H9 (cell line): ENCODE results near the gene STAC. TPM values are rescaled to one million over a fixed set of nuclear protein-coding genes. Genes with fewer than 3 reads are reported as not detected.

Source experiments
- DNase-seq: peaks from one replicate; pipeline ENCODE4 v3.0.0-alpha.2; 2017
- H2AFZ ChIP-seq: one replicate; pipeline ENCODE4 v1.6.1; 2013; ENCODE audit warnings: mild to moderate bottlenecking, low read length, control low read depth, moderate library complexity
- H2AK5ac ChIP-seq: 2 replicates; pipeline ENCODE4 v1.6.1; 2013; ENCODE audit warnings: low read length, control low read depth, mixed read lengths; ENCODE audit not compliant: insufficient read length
- H2BK120ac ChIP-seq: one replicate; pipeline ENCODE4 v1.6.1; 2013; ENCODE audit warnings: low read depth, mild to moderate bottlenecking, low read length, control low read depth, inconsistent platforms; ENCODE audit not compliant: poor library complexity, severe bottlenecking
- H2BK12ac ChIP-seq: 2 replicates; pipeline ENCODE4 v1.6.1; 2013; ENCODE audit warnings: low read length, control low read depth, mixed read lengths, low read depth; ENCODE audit not compliant: insufficient read length
- H2BK15ac ChIP-seq: 2 replicates; pipeline ENCODE4 v1.6.1; 2013; ENCODE audit warnings: low read depth, low read length, control low read depth
- H2BK20ac ChIP-seq: one replicate; pipeline ENCODE4 v1.6.1; 2013; ENCODE audit warnings: low read depth, mild to moderate bottlenecking, low read length, control low read depth, inconsistent platforms; ENCODE audit not compliant: poor library complexity, severe bottlenecking
- H2BK5ac ChIP-seq: 2 replicates; pipeline ENCODE4 v1.6.1; 2013; ENCODE audit warnings: low read length, control low read depth, mixed read lengths; ENCODE audit not compliant: insufficient read length
- H3K14ac ChIP-seq: 2 replicates; pipeline ENCODE4 v1.6.1; 2013; ENCODE audit warnings: low read length, control low read depth; ENCODE audit not compliant: insufficient read depth
- H3K18ac ChIP-seq: 2 replicates; pipeline ENCODE4 v1.6.1; 2013; ENCODE audit warnings: low read depth, mild to moderate bottlenecking, mixed read lengths, low read length, control low read depth; ENCODE audit not compliant: insufficient read length
- H3K23ac ChIP-seq: 2 replicates; pipeline ENCODE4 v1.6.1; 2013; ENCODE audit warnings: low read length, control low read depth, mixed read lengths, low read depth; ENCODE audit not compliant: insufficient read length
- H3K23me2 ChIP-seq: 2 replicates; pipeline ENCODE4 v1.6.1; 2013; ENCODE audit warnings: low read depth, mild to moderate bottlenecking, mixed read lengths, low read length, control low read depth; ENCODE audit not compliant: insufficient read length, poor library complexity, severe bottlenecking
- H3K27ac ChIP-seq: 2 replicates; pipeline ENCODE4 v1.5.1; 2013; ENCODE audit warnings: low read length, control low read depth, mixed read lengths, low read depth; ENCODE audit not compliant: insufficient read length
- H3K27me3 ChIP-seq: 2 replicates; pipeline ENCODE4 v1.6.1; 2013; ENCODE audit warnings: low read length, control low read depth, inconsistent platforms; ENCODE audit not compliant: insufficient read depth
- H3K4ac ChIP-seq: 2 replicates; pipeline ENCODE4 v1.6.1; 2013; ENCODE audit warnings: low read depth, mild to moderate bottlenecking, control low read depth, inconsistent platforms, low read length, moderate library complexity
- H3K4me1 ChIP-seq: 2 replicates; pipeline ENCODE4 v1.6.1; 2013; ENCODE audit warnings: low read length, control low read depth, inconsistent platforms; ENCODE audit not compliant: insufficient read depth
- H3K4me2 ChIP-seq: 2 replicates; pipeline ENCODE4 v1.6.1; 2013; ENCODE audit warnings: low read length, control low read depth, mixed read lengths; ENCODE audit not compliant: insufficient read length, insufficient read depth
- H3K56ac ChIP-seq: 2 replicates; pipeline ENCODE4 v1.6.1; 2013; ENCODE audit warnings: low read depth, mild to moderate bottlenecking, mixed read lengths, low read length, control low read depth; ENCODE audit not compliant: insufficient read length
- H3K79me1 ChIP-seq: 2 replicates; pipeline ENCODE4 v1.6.1; 2013; ENCODE audit warnings: low read depth, mild to moderate bottlenecking, moderate library complexity, low read length, control low read depth, inconsistent platforms; ENCODE audit not compliant: insufficient read depth, poor library complexity, severe bottlenecking
- H3K79me2 ChIP-seq: 2 replicates; pipeline ENCODE4 v1.6.1; 2013; ENCODE audit warnings: low read length, control low read depth, inconsistent platforms; ENCODE audit not compliant: insufficient read depth
- H3K9ac ChIP-seq: 2 replicates; pipeline ENCODE4 v1.6.1; 2013; ENCODE audit warnings: low read length, control low read depth, mixed read lengths; ENCODE audit not compliant: insufficient read length; ENCODE audit errors: extremely low read depth
- H3K9me3 ChIP-seq: one replicate; pipeline ENCODE4 v1.6.1; 2013; ENCODE audit warnings: low read depth, low read length, inconsistent platforms; ENCODE audit not compliant: control insufficient read depth
- H3T11ph ChIP-seq: one replicate; pipeline ENCODE4 v1.6.1; 2013; ENCODE audit warnings: mild to moderate bottlenecking, low read length, control low read depth, inconsistent platforms
- H4K20me1 ChIP-seq: one replicate; pipeline ENCODE4 v1.6.1; 2013; ENCODE audit not compliant: control insufficient read depth, insufficient read length, insufficient read depth
- H4K5ac ChIP-seq: 2 replicates; pipeline ENCODE4 v1.6.1; 2013; ENCODE audit warnings: low read depth, mild to moderate bottlenecking, mixed read lengths, low read length, control low read depth; ENCODE audit not compliant: insufficient read length
- H4K8ac ChIP-seq: replicated peaks from 2 replicates; pipeline ENCODE4 v1.6.1; 2013; ENCODE audit warnings: low read length, control low read depth, mixed read lengths, low read depth; ENCODE audit not compliant: insufficient read length
- H4K91ac ChIP-seq: 2 replicates; pipeline ENCODE4 v1.6.1; 2013; ENCODE audit warnings: low read depth, mild to moderate bottlenecking, moderate library complexity, mixed read lengths, low read length, control low read depth; ENCODE audit not compliant: insufficient read length
- H3K27ac Mint-ChIP-seq, 3 experiments: 2 replicates in 2 of 3; 3 replicates in 1 of 3; pipeline ENCODE4 v1.8.0; 2020 to 2021; ENCODE audit warnings: mixed read lengths in 3 of 3, mild to moderate bottlenecking in 1 of 3, moderate library complexity in 1 of 3
- H3K27me3 Mint-ChIP-seq: 2 replicates; pipeline ENCODE4 v1.8.0; 2021; ENCODE audit warnings: low read depth, mild to moderate bottlenecking, moderate library complexity, mixed read lengths
- H3K36me3 Mint-ChIP-seq, 3 experiments: 2 replicates in 2 of 3; 3 replicates in 1 of 3; pipeline ENCODE4 v1.8.0; 2020 to 2021; ENCODE audit warnings: low read depth in 3 of 3, mixed read lengths in 3 of 3; ENCODE audit not compliant: insufficient read depth in 1 of 3
- H3K4me1 Mint-ChIP-seq, 2 experiments: 2 replicates each; pipeline ENCODE4 v1.8.0; 2020; ENCODE audit warnings: mixed read lengths in 2 of 2
- H3K4me3 Mint-ChIP-seq, 2 experiments: 2 replicates in 1 of 2; 3 replicates in 1 of 2; pipeline ENCODE4 v1.8.0; 2020 to 2021; ENCODE audit warnings: mild to moderate bottlenecking in 2 of 2, mixed read lengths in 2 of 2, moderate library complexity in 1 of 2
- H3K9me3 Mint-ChIP-seq, 2 experiments: 2 replicates in 1 of 2; 3 replicates in 1 of 2; pipeline ENCODE4 v1.8.0; 2020; ENCODE audit warnings: mild to moderate bottlenecking in 2 of 2, mixed read lengths in 2 of 2, moderate library complexity in 1 of 2
- WGBS: extraction: QIAGEN DNeasy Blood & Tissue Kit; methylation state at CpG from one replicate; pipeline ENCODE4 v1.1.7; 2013; ENCODE audit warnings: missing lambda C conversion rate, low lambda C conversion rate, mixed read lengths; ENCODE audit not compliant: insufficient read length; ENCODE audit errors: extremely low coverage; 5-methylcytosine and 5-hydroxymethylcytosine counted together
- total RNA-seq: library from RNA; stranded (reverse); gene quantifications from 2 replicates; pipeline ENCODE4 v1.2.1, GENCODE V29; 2021
- TF ChIP-seq, protein P1 (sequence below): fragments of 200-600 bp; sonication (generic); conservative IDR thresholded peaks from 3 replicates; pipeline ENCODE4 v1.8.0; 2021; ENCODE audit warnings: antibody characterized with exemption, mild to moderate bottlenecking

Gene STAC
- total RNA-seq, 1 experiment from 2014 or later, result 3.0 TPM

DNA sequence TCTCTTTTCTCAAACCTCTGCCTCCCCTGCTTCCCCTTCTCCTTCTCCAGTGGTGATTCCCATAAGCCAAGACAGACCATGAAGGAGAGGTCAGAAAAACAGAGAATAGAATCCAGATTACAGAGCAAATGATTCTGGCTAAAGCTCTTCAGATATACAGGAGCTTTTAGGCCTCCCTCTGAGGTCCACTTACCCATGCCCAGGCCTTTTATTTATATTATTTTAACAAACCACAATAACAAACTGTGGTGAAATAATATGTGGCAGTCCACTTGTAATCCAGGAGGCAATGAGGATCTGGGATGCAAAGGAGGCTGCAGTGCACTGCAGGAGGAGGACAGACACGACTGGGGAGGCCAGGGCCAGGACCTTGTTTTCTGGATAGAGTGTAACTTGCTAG, 104.1 kb downstream of the STAC start:
- no CpG with 5 or more reads among the region's 1 CpG for WGBS
- Mint-ChIP-seq H3K4me1 (peaks cover 6 to 10% of the 10 kb centered on the region in 2 experiments), H3K36me3 (peaks cover 0 to 11% (median 7%) of the 10 kb centered on the region in 3 experiments; a peak in 4 of 7 replicates), H3K4me3 (no peak overlapping the region; a peak in 1 of 5 replicates), H3K27me3 (no peaks in the 10 kb centered on the region), H3K9me3 (no peaks in the 10 kb centered on the region; a peak in 1 of 5 replicates), H3K27ac (no peak overlapping the region)
- TF ChIP-seq, protein P1, sequence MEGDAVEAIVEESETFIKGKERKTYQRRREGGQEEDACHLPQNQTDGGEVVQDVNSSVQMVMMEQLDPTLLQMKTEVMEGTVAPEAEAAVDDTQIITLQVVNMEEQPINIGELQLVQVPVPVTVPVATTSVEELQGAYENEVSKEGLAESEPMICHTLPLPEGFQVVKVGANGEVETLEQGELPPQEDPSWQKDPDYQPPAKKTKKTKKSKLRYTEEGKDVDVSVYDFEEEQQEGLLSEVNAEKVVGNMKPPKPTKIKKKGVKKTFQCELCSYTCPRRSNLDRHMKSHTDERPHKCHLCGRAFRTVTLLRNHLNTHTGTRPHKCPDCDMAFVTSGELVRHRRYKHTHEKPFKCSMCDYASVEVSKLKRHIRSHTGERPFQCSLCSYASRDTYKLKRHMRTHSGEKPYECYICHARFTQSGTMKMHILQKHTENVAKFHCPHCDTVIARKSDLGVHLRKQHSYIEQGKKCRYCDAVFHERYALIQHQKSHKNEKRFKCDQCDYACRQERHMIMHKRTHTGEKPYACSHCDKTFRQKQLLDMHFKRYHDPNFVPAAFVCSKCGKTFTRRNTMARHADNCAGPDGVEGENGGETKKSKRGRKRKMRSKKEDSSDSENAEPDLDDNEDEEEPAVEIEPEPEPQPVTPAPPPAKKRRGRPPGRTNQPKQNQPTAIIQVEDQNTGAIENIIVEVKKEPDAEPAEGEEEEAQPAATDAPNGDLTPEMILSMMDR, result no peak
- Histone ChIP-seq H4K8ac (no peak overlapping the region), H2AFZ (no peak overlapping the region), H2AK5ac (no peak overlapping the region), H2BK120ac (no peak overlapping the region), H2BK12ac (no peak overlapping the region), H4K20me1 (no peaks in the 10 kb centered on the region), H3K4ac (no peak overlapping the region), H4K91ac (no peak overlapping the region), H2BK15ac (no peak overlapping the region), H3K79me1 (no peaks in the 10 kb centered on the region), H2BK20ac (no peak overlapping the region), H3K4me1 (no peaks in the 10 kb centered on the region), H3K14ac (no peak overlapping the region), H3K23ac (no peak overlapping the region), H3T11ph (no peak overlapping the region), H3K9me3 (no peaks in the 10 kb centered on the region), H3K56ac (no peak overlapping the region), H4K5ac (no peak overlapping the region), H3K4me2 (no peak overlapping the region), H3K79me2 (no peaks in the 10 kb centered on the region), H3K27ac (no peak overlapping the region), H3K23me2 (no peaks in the 10 kb centered on the region), H2BK5ac (no peak overlapping the region), H3K27me3 (no peaks in the 10 kb centered on the region), H3K9ac (no peak overlapping the region), H3K18ac (no peak overlapping the region)
- no peak for DNase-seq
